NCI-H510A (cell line): ENCODE data around the gene UBAC2.

Experiments used
- DNase-seq: peaks from one replicate; lab custom pipeline; 2025; lab: John Stamatoyannopoulos, UW

UBAC2 gene

GRCh38 chr13:99200432-99201167 lies at the start of gene UBAC2:
TSS of gene UBAC2 (plus strand) at chr13:99200854. CDS start at chr13:99200909, 55 bp downstream.
- DNase-seq: peak; percentile 66

- DNase-seq: no peak
These were observed 49.1 kb upstream of the UBAC2 start for GRCh38 chr13:99151516-99151915.

- no peak for DNase-seq
These were observed 47.4 kb upstream of the UBAC2 start for GRCh38 chr13:99153219-99153618.

- DNase-seq: no peak
These were observed 46.6 kb upstream of the UBAC2 start for GRCh38 chr13:99154064-99154463.

GRCh38 chr13:99155821-99156220 lies 44.8 kb upstream of the UBAC2 start:
- DNase-seq: no peak

GRCh38 chr13:99157046-99157445 lies 43.6 kb upstream of the UBAC2 start:
- no peak for DNase-seq

GRCh38 chr13:99158846-99159245 lies 41.8 kb upstream of the UBAC2 start:
- DNase-seq: no peak

GRCh38 chr13:99159331-99160061 lies 41.2 kb upstream of the UBAC2 start:
- no peak for DNase-seq

GRCh38 chr13:99160415-99160814 lies 40.2 kb upstream of the UBAC2 start:
- no peak for DNase-seq

GRCh38 chr13:99161512-99161911 lies 39.1 kb upstream of the UBAC2 start:
- DNase-seq: no peak

- DNase-seq: no peak
These were observed 37.9 kb upstream of the UBAC2 start for GRCh38 chr13:99162567-99163361.

- DNase-seq: no peak
These were observed 36.4 kb upstream of the UBAC2 start for GRCh38 chr13:99164226-99164625.

GRCh38 chr13:99165753-99166587 lies 34.7 kb upstream of the UBAC2 start:
- DNase-seq: no peak

GRCh38 chr13:99172951-99173350 lies 27.7 kb upstream of the UBAC2 start:
- no peak for DNase-seq

- DNase-seq: no peak
These were observed 27.0 kb upstream of the UBAC2 start for GRCh38 chr13:99173606-99174005.

GRCh38 chr13:99174533-99175100 lies 26.0 kb upstream of the UBAC2 start:
- DNase-seq: no peak

- DNase-seq: peak; percentile 43
These were observed 24.1 kb upstream of the UBAC2 start for GRCh38 chr13:99176309-99177276.

- no peak for DNase-seq
These were observed 22.0 kb upstream of the UBAC2 start for GRCh38 chr13:99178636-99179035.

GRCh38 chr13:99179460-99179859 lies 21.2 kb upstream of the UBAC2 start:
- no peak for DNase-seq

GRCh38 chr13:99182439-99182838 lies 18.2 kb upstream of the UBAC2 start:
- no peak for DNase-seq
